SH-SY5Y (cell line): ENCODE data around the gene BEST3.

ENCODE experiments used
- GATA2 ChIP-seq: IDR thresholded peaks from 2 replicates; pipeline ENCODE4 v1.6.1; 2011; ENCODE audit warnings: mild to moderate bottlenecking, low read depth, low read length
- GATA3 ChIP-seq: IDR thresholded peaks from 2 replicates; pipeline ENCODE4 v1.6.1; 2011; ENCODE audit warnings: low read depth, mild to moderate bottlenecking, low read length, moderate library complexity

BEST3 gene

DNA sequence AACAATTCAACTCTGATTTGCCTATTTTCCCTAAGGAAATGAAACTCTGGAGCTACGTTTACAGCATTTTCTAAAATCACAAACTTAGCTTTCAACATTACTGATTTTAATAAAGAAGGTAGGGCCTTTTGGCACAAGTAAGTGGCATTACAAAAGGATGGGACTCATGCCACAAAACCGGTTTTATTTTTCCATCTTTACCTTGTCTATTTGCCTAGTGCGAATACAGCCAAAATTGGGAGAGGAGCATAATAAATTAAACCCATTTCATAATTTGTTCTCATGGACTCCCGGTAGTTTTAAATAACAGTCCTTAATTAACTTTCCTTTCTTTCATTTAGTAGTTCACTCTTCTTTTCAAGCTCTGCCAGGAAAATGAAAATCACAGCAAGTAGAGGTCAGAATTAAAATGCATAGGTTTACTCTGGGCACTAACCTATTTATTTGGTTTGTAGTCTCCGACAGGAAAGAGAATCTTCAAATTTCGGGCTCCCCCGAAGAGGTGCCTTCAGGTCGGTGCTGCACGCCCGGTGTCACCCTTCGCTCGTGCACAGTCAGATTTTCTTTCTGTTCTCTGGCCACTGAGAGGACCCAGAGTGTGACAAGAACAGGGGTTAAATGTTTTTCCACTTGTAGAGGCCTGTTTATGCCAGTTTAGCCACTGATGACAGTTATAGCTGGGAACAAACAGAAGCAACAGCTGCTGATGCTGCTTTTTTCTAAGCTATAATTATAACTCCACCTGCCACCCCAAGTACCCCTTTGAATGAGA is at the start of gene BEST3:
Gene BEST3, minus strand, starts transcription at position 535 of the 772 bp plus-strand sequence. CDS start 1,505 bp downstream, outside the sequence.
- TF ChIP-seq GATA2 (no peak), GATA3 (no peak)

- TF ChIP-seq GATA2 = no peak
- TF ChIP-seq GATA3 = no peak
These were observed 45.0 kb upstream of the BEST3 start for GRCh38 chr12:69744109-69744508.

- no peak for TF ChIP-seq GATA3
- no peak for TF ChIP-seq GATA2
These were observed 40.4 kb upstream of the BEST3 start for GRCh38 chr12:69739287-69740191.

DNA sequence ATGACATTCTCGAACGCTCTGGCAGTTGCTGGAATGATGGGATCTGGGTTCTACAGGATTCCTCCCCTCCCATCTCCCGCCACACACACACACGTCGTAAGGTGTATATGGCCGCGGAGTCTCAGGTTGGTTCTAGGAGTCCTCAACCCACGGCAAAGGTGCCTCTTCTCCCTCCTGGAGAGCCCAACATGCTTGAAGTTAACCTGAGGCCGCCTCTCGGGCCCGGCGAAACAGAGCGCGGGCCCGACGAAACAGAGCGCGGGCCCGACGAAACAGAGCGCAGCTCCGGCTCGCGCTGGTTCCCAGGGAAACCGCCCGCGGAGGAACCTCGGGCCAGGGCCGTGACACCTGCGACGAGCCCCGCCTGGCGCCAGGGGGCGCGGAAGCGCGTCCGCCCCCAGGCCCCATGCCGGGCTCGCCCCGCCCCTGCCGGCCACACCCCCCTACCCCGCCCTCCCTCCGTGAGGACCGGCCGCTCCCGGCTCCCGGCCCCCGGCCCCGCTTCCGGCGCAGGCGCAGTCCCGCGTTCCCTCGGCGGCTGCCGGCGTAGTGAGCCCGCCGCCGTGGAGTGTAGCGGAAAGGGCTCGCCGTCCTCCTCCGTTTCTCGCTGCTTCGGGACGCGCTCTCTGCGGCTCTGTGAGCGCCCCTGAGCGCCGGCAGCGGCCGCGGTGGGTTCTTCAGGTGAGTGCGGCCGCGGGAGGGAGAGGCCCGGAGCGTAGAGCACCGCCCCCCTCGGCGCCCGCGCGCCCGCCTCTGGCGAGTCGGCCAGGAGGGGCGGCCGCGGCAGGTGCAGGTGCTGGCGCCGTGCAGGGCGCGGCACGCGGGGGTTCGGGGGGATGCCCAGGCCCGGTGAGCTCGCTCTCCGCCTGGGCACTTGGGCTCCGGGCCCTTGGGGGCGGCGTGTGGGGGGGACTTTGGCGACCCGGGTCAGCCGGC is 39.5 kb upstream of the BEST3 start, which contains the start of gene RAB3IP:
Gene RAB3IP, plus strand, starts transcription at position 510 of the 936 bp plus-strand sequence. CDS start 16,549 bp downstream, outside the sequence.
- TF ChIP-seq GATA3 = no peak
- no peak for TF ChIP-seq GATA2

DNA sequence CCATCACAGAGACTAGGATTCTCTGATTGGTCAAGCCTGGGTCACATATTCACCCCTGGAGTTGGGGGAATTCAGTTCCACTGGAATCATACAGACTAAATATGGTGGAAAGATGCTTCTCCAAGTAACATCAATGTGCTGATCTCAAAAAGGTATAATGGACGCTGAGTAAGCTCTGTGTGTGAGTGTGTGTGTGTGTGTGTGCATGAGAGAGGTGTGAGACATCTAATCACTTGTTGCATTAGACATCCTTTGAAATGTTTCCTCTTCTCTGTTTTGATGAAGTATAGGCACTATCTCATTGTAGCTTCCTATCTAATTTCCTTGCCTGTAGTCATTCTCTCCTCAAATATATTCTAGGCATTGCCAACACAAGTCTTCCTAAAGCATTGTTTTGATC is 34.5 kb upstream of the BEST3 start:
- TF ChIP-seq GATA3 (no peak), GATA2 (no peak)

DNA sequence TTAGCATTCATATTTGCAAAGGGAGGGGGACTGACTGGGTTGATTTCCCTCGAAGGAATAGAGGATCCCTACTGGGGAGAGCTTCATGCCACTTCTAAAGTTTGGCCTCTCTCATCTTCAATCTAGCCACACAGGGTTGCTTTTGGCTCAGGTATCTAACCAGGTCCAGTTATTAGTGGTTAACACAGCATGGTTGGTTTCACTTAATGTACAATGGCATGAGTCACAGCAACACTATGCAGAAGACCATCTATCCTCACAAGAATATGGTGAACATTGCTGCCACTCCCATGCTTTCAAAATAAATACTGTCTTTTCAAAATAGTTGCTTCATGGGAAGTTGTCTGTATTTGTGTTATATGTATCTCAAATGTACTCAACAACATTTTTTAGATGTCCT is 33.0 kb upstream of the BEST3 start:
- TF ChIP-seq GATA3 = no peak
- TF ChIP-seq GATA2 = no peak

- TF ChIP-seq GATA3 = no peak
- TF ChIP-seq GATA2 = no peak
These were observed 27.8 kb upstream of the BEST3 start for GRCh38 chr12:69726922-69727321.

- TF ChIP-seq GATA3 (no peak), GATA2 (no peak)
These were observed 21.6 kb upstream of the BEST3 start for GRCh38 chr12:69720750-69721149.

DNA sequence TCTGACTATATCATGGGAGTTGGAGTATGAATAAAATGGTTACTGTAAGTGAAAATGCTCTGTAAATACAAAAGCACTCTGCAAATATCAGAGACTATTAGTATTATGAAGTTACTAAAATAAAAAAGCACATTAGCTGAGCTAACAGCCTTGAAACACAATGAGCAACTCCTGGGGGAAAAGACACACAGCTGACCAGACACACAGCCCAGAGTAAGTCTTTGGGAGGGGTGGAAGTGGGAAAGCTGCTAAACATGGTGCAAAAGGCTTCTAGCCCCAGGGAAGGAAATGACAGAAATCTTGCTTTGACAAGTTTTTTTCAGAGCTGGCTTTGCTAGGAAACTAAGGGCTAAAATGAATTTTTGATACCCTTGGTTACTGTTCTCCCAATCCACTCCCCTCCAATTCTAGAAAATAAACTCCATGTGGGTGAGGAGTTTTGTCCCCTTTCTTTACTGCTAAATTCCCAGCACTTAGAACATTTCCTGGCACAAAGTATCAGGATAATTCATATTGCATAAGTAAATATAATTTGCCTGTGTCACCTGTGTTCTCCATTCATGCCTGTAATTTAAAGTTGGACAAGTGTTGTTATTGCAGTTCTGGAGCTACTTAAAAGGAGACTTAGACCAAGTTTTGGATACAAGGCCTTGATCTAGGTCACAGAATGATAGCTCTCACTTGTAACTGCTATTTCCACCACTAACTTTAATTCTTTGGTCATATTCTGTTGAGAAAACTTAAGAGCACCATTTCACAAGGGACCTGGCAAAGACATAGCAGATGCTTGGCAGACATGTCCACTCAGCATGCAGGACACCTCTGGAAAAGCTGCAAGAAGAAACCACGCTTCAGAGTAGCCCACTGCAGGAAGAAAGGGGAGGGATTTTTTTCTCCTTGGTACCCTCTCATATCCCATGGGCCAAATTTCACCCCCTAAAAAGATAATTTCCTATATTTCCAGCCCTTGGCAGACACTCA is 20.5 kb upstream of the BEST3 start:
- TF ChIP-seq GATA3 = no peak
- TF ChIP-seq GATA2 = no peak

GRCh38 chr12:69714542-69714941 is 15.4 kb upstream of the BEST3 start:
- no peak for TF ChIP-seq GATA3

DNA sequence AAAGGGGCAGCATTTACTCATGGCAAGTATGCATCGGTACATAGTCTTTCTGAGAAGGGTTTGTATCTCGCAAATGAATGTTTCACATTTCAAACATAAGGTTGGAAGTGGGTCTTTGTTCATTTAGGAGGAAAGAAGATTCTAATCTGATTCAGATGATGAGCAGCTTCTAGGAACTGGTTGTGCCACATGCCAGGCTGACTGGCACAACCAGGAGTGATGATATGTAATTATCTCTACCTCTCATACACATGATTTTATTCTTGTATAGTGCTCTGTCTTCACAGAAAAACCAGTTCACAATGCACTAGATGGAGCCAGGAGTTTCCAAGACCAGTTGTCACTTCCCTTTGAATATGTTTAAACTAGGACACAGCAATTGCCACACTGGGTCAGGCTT is 13.7 kb upstream of the BEST3 start:
- TF ChIP-seq GATA3 = no peak

- TF ChIP-seq GATA2 = no peak
- TF ChIP-seq GATA3 = no peak
These were observed 9.5 kb upstream of the BEST3 start for GRCh38 chr12:69708649-69709048.

GRCh38 chr12:69704357-69704756 is 5.3 kb upstream of the BEST3 start:
- TF ChIP-seq GATA2 (no peak), GATA3 (no peak)
